Right lobe of liver (tissue), 4 donors: ENCODE data around the gene RERE.

Experiments used
- CTCF ChIP-seq, 4 donors: fragments of 200-600 bp in 3 of 4; fragments of 450-650 bp in 1 of 4; IDR thresholded peaks; one replicate each; pipeline versions ENCODE4 v1.5.1 to v1.8.0; 2016 to 2022; ENCODE audit warnings: antibody characterized with exemption in 4 of 4, mild to moderate bottlenecking in 2 of 4
- POLR2A ChIP-seq: fragments of 450-650 bp; IDR thresholded peaks from one replicate; pipeline ENCODE4 v1.6.1; 2017; ENCODE audit warnings: antibody characterized with exemption, mild to moderate bottlenecking
- donor health status: DM: no; HTN: no; CAD: no.
- donor health status: DM: no; HTN: no; CAD: no.
- donor health status: DM: no; HTN: yes; CAD: no.

- no peak for TF ChIP-seq POLR2A
- TF ChIP-seq CTCF (IDR thresholded peaks at IDR 0.05): no peak
Measured at GRCh38 chr1:8598783-8599182, 218.7 kb downstream of the RERE start.
